Astrocyte of the spinal cord (primary cell): ENCODE measurements around the gene CAMK2N1.

Experiments
- DNase-seq: peaks from one replicate; pipeline ENCODE4 v3.0.0; 2011; ENCODE audit warnings: low read depth, low spot score
- H3K4me3 ChIP-seq: 2 replicates; pipeline ENCODE4 v1.5.1; 2011; ENCODE audit warnings: low read depth, mild to moderate bottlenecking, low read length, moderate library complexity
- in situ Hi-C: cut with HindIII; loops from 2 replicates; pipeline ENCODE4 v1.10.0; 2017; ENCODE audit warnings: low sequenced_read_pairs
- TF ChIP-seq, protein P1 (sequence below): IDR thresholded peaks from 2 replicates; pipeline ENCODE4 v1.5.1; 2012; ENCODE audit warnings: low read depth, mild to moderate bottlenecking, low read length, inconsistent platforms

Gene CAMK2N1

DNA sequence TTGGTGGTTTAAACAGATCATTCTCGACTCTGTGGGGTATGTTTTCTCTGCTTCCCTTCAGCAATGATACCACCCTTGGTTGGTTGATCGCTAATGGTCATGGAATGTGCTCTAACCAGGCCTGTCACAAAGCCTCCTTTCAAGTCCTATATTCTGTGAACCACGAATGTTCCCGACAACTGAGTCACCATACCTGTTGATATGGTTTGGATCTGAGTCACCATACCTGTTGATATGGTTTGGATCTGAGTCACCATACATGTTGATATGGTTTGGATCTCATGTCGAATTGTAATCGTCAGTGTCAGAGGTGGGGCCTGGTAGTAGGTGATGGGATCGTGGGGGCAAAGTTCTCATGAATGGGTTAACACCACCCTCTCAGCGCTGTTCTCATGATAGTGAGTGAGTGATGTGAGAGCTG is 10.2 kb upstream of the CAMK2N1 start:
- TF ChIP-seq, protein P1, sequence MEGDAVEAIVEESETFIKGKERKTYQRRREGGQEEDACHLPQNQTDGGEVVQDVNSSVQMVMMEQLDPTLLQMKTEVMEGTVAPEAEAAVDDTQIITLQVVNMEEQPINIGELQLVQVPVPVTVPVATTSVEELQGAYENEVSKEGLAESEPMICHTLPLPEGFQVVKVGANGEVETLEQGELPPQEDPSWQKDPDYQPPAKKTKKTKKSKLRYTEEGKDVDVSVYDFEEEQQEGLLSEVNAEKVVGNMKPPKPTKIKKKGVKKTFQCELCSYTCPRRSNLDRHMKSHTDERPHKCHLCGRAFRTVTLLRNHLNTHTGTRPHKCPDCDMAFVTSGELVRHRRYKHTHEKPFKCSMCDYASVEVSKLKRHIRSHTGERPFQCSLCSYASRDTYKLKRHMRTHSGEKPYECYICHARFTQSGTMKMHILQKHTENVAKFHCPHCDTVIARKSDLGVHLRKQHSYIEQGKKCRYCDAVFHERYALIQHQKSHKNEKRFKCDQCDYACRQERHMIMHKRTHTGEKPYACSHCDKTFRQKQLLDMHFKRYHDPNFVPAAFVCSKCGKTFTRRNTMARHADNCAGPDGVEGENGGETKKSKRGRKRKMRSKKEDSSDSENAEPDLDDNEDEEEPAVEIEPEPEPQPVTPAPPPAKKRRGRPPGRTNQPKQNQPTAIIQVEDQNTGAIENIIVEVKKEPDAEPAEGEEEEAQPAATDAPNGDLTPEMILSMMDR: no peak
- in situ Hi-C loops: no loop called here
- peak; percentile 83 for DNase-seq
- H3K4me3 ChIP-seq: no peak overlapping the region

DNA sequence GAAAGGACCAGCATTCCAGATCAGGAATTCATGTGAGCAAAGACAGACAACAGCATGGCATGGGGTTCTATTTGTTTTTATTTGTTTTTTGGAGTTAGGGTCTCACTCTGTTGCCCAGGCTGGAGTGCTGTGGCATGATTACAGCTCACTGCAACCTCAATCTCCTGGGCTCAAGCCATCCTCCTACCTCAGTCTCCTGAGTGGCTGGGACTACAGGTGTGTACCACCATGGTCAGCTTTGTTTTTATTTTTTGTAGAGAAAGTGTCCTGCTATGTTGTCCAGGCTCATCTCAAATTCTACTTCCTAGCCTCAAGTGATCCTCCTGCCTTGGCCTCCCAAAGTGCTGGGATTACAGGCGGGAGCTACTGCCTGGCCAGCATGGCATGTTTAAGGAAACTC is 9.7 kb upstream of the CAMK2N1 start:
- in situ Hi-C loops: no loop called here
- DNase-seq: no peak
- H3K4me3 ChIP-seq: no peak overlapping the region
- TF ChIP-seq, protein P1: no peak

DNA sequence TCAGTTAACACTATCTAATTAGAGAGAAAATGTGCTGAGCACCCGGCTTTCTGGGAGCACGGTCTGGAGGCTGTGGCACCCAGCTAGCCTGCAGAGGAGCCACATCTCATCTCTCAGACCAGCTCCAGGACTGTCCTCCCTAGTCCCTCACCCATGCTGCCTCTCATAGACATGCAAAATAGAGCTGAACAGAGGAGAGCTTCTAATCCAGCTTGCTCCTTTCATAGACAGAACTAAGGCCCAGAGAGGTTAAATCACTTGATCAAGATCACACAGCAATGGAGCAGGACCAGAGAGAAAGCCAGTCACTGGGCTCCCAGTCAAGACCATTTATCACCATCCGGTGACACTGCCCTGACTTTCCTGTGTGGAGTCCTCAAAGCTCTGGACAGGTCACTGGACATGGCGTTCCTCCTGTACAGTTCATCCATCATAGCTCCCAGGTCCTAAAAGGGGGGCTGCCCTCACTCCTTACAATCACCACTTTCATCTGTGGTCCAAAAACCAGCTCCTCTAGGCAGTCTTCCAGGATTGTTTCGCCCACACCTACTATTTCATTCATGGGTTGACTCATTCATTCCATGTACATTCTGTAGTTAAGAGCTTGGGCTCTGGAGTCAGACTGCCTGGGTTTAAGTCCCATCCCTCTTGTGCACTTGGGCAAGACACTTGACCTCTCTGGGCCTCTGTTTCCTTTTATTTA is 8.8 kb upstream of the CAMK2N1 start:
- no peak overlapping the region for H3K4me3 ChIP-seq
- TF ChIP-seq, protein P1: no peak
- peak; percentile 91 for DNase-seq
- in situ Hi-C loops: no loop called here

GRCh38 chr1:20493839-20494608 is 8.0 kb upstream of the CAMK2N1 start:
- peak; percentile 89 for DNase-seq
- in situ Hi-C loops: no loop called here
- no peak overlapping the region for H3K4me3 ChIP-seq
- TF ChIP-seq, protein P1: peak; percentile 97

GRCh38 chr1:20493309-20493708 is 7.3 kb upstream of the CAMK2N1 start:
- no peak overlapping the region for H3K4me3 ChIP-seq
- TF ChIP-seq, protein P1: no peak
- in situ Hi-C loops: no loop called here
- DNase-seq: no peak

DNA sequence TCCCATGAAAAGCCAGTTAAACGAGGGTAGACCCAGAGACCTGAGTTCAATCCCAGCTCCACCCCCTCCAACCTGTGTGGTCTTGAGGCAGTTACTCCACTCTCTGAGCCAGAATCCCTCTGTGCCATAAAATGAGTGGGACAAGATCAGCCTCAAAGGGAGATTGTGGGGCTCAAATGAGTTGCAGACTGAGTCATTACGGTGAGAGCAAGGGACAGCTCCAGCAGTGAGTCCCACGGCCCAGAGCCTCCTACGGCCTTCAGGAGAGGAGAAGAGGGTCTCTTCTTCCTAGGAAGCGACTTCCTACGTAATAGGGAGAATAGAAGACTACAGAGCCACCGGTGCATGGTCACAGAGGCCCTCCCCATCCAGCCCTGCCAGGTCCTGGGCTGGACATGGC is 6.7 kb upstream of the CAMK2N1 start:
- no peak for DNase-seq
- TF ChIP-seq, protein P1: no peak
- in situ Hi-C loops: no loop called here
- H3K4me3 ChIP-seq: no peak overlapping the region
